Stimulated activated naive CD4-positive, alpha-beta T cell treated with Interleukin-2 at 50 U/mL for 16 hours (primary cell): ENCODE results near the gene SARS1.

ENCODE experiments used
- DNase-seq: peaks from one replicate; lab custom pipeline; 2025; lab: John Stamatoyannopoulos, UW

Gene SARS1

GRCh38 chr1:109225711-109226445 lies 12.2 kb downstream of the SARS1 start:
- no peak for DNase-seq

DNA sequence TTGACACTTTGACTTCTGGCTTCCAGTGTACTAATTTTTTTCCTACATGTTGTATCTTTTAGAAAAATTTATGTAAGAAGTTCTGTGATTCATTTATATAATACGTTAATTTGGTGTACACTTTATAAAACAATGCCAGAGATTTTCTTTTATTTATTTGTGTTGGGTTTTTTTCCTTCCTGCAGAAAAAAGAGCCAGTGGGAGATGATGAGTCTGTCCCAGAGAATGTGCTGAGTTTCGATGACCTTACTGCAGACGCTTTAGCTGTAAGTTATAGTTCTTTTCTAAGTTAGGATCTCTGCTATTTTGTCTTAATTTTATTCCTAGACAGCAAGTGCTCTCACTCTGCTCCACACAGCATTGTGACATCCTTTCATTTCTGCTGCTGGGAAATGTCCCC lies 14.4 kb downstream of the SARS1 start:
- no peak for DNase-seq

DNA sequence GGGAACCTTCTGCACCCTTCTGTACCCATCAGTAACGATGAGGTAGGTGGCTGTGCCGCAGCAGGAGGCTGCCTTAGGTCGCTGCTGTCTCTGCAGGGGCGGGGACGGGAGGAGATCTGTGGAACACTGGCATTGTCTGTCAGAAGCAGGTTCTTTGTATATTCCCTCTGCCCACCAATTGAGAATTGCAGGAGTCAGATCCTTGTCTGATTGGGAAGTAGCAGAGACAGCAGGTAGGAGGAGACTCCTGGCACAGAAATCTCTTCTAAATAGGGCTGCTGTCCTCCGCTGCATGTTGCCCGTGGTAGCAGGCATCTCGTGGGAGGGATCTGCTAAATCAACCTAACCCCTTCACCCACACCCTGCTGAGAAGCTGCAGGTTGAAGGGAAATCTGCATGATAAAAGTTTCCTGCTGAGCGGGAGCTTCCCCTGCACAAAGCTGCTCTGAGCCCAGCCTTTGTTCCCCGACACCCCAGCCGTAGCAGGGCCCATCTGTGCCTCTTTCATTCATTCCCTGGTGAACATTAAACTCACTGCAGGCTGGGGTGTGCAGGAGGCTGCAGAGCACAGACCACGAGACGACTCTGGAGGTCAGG lies 15.9 kb downstream of the SARS1 start:
- DNase-seq = no peak

- DNase-seq = no peak
These were observed 17.3 kb downstream of the SARS1 start for GRCh38 chr1:109231066-109231465.

DNA sequence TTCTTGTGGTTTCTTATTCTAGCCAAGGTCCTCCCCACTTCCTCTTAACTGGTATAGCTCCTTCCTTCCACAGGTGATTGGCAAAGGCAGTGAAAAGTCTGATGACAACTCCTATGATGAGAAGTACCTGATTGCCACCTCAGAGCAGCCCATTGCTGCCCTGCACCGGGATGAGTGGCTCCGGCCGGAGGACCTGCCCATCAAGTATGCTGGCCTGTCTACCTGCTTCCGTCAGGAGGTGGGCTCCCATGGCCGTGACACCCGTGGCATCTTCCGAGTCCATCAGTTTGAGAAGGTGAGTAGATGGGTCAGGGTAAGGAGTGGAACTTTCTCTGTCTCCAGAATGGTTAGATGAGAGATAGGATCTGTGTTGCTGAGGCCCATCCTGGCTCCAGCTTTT lies 21.4 kb downstream of the SARS1 start:
- DNase-seq = no peak

DNA sequence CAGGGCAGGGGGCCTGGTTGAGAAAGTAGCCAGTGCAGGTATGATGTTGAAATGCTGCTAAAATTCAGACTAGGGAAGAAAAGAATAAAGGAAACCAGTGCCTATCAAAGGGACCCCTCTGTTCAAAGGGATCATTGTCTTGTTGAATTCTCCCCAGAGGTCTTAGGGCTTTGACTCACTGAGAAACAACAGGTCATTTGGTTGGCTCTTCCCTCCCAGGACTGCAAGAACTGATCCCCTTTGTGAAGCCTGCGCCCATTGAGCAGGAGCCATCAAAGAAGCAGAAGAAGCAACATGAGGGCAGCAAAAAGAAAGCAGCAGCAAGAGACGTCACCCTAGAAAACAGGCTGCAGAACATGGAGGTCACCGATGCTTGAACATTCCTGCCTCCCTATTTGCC lies 23.8 kb downstream of the SARS1 start:
- DNase-seq = no peak

GRCh38 chr1:109238382-109238781 lies 24.7 kb downstream of the SARS1 start:
- no peak for DNase-seq

DNA sequence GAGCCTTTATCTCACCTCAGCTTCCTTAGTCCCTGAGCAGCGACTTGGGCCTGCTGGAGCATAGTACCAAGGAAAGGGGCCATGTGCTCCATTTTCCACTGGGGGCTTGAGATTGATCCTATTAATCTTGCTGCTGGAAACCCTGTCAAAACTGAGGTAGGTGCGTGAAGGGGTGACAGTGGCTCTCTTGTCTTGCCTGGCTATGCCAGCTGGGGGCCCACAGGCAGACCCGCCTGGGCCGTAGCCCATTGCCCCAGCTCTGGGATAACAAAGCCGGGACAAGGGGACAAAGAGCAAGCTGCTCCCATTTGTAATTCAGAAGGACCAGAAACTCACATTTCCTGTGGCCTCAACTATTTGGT lies 25.3 kb downstream of the SARS1 start:
- DNase-seq = no peak

DNA sequence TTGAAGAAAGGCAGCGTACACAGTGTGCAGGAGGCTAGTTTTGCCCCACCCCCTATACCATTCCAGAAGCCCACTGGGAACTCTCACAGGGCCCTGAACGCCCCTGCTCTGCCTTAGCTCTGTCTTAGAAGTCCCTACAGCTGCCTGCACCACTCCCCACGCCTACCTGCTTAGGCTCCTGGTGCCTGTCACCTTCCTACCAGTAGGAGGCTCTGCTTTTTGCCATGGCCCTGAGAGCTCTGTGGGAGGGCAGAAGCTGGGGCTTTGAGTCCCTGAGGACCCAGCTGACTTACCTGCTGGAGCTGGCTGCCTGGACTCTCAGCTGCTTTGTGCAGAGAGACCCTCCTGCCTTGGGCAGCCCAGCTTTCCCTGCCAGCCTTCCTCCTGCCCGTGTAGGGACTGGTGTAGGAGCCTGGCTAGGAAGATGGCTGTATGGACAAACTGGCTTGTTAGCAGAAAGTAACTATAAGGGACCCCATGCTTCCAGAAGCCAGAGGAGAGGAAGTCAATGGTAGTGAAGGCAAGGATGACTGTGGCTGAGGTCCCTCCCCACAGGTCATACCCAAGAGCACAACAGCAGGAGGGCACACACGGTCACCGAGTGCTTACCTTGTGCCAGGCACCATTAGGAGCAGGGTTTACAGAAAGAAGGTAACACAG lies 25.8 kb downstream of the SARS1 start:
- DNase-seq = no peak

DNA sequence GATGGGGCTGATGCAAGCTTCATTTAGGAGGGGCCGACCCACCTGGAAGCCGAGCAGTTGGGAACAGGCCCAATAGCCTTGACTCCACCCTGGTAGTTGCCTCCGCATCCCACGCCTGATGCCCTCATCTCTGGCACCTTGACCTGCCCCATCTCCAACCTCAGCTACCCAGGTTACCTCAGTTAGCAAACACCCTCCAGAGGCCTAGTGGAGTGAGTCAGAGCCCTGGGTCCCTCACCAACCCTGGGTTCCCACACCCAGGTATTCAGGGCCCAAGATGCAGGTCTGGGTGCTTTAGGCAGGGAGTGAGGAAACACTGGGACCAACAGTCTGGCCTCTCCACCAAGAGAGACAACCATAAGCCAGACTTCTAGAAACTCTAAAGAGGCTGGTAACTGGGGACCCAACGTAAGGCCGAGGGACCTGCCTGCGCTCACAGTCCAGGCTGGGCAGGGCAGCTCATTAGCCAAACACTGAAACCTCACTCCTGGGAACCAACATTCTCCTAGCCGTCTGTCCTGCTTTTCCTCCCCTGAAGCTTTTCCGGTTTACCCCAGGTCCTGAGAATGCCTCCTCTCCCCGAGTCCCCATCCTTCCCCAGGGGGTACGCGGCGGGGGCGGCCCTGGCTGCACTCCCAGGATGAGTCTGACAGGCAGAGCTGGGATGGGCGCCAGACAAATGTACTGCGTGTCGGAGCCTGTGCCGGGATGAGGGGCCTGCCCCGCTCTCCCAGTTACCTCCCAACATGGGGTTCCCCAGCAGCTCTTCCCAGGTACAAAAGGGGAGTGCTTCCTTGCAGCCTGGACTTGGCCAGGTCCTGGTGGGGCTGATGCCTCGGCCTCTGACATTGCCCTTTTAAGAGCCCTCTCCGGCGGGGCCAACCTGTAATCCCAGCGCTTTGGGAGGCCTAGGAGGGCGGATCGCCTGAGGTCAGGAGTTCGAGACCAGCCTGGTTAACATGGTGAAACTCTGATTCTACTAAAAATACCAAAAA lies 26.7 kb downstream of the SARS1 start:
- no peak for DNase-seq

- no peak for DNase-seq
These were observed 27.6 kb downstream of the SARS1 start for GRCh38 chr1:109241344-109241743.

- no peak for DNase-seq
These were observed 28.2 kb downstream of the SARS1 start for GRCh38 chr1:109241841-109242345.

- DNase-seq = no peak
These were observed 28.7 kb downstream of the SARS1 start for GRCh38 chr1:109242387-109242786.

DNA sequence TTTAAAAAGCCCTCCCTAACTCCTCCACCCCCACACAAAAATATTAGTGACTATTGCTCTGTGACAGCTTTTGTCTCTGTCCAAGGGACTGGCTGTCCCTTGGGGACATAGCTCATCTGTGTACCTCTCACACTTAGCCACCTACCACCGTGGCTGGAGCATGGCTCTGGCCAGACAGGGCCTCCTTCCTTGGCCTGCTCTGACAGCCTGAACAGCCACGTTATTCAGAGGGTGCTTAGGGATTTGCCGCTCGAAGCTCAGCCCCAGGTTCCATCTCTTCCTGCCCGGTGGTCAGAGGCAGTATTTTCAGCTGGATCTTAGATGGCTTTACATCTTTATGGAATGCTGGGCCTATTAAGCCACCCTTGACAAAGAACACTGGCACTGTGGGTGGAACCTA lies 29.5 kb downstream of the SARS1 start:
- no peak for DNase-seq

DNA sequence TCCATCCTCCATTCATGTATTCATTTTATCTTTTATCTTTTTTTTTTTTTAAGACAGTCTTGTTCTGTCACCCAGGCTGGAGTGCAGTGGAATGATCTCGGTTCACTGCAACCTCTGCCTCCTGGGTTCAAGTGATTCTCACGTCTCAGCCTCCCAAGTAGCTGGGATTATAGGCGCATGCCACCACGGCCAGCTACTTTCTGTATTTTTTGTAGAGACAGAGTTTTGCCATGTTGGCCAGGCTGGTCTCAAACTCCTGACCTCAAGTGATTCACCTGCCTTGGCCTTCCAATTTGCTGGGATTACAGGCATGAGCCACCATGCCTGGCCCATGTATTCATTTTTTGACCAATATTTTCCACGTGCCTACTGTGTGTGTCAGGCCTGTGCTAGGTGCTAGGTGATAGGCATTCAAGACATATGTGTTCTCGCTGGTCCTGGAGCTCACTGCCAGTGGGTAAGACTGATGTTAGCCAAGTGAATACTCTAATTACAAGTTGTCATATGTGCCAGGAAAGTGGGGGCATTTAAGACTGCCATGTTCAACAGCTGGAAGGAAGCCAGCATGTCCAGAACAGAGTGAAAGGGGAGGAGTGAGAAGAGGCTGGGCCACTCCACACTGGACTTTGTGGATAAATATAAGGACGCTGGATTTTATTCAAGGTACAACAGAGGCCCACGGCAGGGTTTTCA lies 30.3 kb downstream of the SARS1 start:
- no peak for DNase-seq

DNA sequence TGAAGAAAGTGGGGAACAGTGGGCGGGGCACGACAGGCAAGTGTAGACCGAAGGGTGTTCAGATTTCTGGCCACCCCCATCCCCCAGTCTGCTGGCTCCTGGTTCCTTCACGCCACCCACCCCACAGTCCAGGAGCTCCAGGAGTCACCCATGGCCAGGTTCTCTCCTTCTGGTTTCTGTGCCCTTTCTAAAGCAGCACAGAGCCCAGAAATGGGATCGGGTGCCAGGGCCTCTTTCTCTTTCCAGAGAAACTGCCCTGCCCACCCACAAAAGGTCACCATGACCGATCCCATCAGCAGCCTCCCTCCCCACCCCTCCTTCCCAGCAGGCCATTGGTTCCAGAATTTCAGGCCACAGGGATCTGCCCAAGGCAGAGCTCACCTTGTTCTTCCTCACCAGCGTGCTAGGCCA lies 32.4 kb downstream of the SARS1 start:
- no peak for DNase-seq

- DNase-seq = no peak
These were observed 34.0 kb downstream of the SARS1 start for GRCh38 chr1:109247401-109248365.

- DNase-seq = no peak
These were observed 34.7 kb downstream of the SARS1 start for GRCh38 chr1:109248444-109248796.

GRCh38 chr1:109248797-109249629 lies 35.3 kb downstream of the SARS1 start, which contains the start of gene CELSR2:
CELSR2 (plus strand) TSS chr1:109249539; CDS start chr1:109250080, 541 bp downstream.
- DNase-seq = peak; percentile 40
